LNCaP clone FGC (cell line): ENCODE results near the gene TMOD1.
"Not testable (repeated sequence)": the region's sequence is repeated elsewhere in the genome, so short reads cannot be mapped to it uniquely, and the experiment has no call there.

Experiments used
- DNase-seq: peaks from one replicate; pipeline ENCODE4 v3.0.0-alpha.2; 2011; ENCODE audit warnings: low read depth
- H3K4me3 ChIP-seq: 2 replicates; pipeline ENCODE4 v1.5.1; 2011; ENCODE audit warnings: mild to moderate bottlenecking, low read depth, low read length, control low read depth
- TF ChIP-seq, protein P1 (sequence below): IDR thresholded peaks from 2 replicates; pipeline ENCODE4 v1.5.1; 2012; ENCODE audit warnings: mild to moderate bottlenecking; ENCODE audit not compliant: control insufficient read depth, insufficient read depth; ENCODE audit errors: extremely low read depth

TMOD1 gene

GRCh38 chr9:97577051-97577450 is 75.6 kb downstream of the TMOD1 start:
- DNase-seq = no peak
- TF ChIP-seq, protein P1, sequence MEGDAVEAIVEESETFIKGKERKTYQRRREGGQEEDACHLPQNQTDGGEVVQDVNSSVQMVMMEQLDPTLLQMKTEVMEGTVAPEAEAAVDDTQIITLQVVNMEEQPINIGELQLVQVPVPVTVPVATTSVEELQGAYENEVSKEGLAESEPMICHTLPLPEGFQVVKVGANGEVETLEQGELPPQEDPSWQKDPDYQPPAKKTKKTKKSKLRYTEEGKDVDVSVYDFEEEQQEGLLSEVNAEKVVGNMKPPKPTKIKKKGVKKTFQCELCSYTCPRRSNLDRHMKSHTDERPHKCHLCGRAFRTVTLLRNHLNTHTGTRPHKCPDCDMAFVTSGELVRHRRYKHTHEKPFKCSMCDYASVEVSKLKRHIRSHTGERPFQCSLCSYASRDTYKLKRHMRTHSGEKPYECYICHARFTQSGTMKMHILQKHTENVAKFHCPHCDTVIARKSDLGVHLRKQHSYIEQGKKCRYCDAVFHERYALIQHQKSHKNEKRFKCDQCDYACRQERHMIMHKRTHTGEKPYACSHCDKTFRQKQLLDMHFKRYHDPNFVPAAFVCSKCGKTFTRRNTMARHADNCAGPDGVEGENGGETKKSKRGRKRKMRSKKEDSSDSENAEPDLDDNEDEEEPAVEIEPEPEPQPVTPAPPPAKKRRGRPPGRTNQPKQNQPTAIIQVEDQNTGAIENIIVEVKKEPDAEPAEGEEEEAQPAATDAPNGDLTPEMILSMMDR = no peak

DNA sequence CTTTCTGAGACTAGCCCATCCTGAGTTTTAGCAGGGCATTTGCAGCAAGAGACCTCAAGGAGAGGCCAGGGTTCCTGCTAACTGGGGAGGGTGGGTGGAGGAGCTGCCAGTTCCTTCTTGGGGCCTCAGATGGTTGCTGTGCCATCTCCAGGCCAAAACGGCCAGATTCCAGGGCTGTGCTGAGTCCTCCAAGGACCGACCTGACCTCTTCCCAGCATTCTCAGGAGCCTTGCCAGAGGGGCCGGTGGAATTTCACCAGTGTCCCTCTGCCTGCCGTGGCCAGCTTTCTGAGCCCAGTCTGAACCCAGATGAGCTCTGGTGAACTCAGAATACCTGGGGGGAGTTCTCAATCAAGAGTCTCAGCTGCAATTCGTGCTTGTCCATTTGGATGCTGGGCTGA is 77.4 kb downstream of the TMOD1 start:
- no peak overlapping the region for H3K4me3 ChIP-seq
- TF ChIP-seq, protein P1 = no peak
- no peak for DNase-seq

More at GRCh38 chr9:97577051-97577450, 75.6 kb downstream of the TMOD1 start:
- H3K4me3 ChIP-seq = no peak overlapping the region

DNA sequence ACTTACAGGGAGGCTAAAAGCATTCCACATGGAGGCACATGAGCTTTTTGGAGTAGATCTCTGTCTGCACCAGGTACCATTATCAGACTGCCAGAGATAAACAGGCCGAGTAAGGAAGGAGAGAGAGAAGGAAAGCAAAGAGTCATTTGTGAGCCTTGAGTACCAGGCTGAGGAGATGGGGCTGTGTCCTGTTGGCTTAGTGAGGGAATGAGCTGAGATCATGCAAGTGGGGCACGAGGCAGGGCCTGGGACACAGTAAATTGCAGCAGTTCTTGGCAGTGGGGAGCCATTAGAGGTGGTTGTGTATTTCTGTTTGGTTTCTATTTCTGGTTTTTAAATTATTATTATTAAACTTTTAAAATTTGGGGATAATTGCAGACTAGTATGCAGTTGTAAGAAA is 78.4 kb downstream of the TMOD1 start:
- TF ChIP-seq, protein P1 = no peak
- no peak for DNase-seq
- H3K4me3 ChIP-seq = no peak overlapping the region

GRCh38 chr9:97581590-97581989 is 80.1 kb downstream of the TMOD1 start:
- DNase-seq, H3K4me3 ChIP-seq: not testable (repeated sequence)

DNA sequence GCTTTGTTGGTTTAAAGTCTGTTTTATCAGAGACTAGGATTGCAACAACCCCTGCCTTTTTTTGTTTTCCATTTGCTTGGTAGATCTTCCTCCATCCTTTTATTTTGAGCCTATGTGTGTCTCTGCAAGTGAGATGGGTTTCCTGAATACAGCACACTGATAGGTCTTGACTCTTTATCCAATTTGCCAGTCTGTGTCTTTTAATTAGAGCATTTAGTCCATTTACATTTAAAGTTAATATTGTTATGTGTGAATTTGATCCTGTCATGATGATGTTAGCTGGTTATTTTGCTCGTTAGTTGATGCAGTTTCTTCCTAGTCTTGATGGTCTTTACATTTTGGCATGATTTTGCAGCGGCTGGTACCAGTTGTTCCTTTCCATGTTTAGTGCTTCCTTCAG is 83.3 kb downstream of the TMOD1 start:
- not testable (repeated sequence) for H3K4me3 ChIP-seq, DNase-seq

DNA sequence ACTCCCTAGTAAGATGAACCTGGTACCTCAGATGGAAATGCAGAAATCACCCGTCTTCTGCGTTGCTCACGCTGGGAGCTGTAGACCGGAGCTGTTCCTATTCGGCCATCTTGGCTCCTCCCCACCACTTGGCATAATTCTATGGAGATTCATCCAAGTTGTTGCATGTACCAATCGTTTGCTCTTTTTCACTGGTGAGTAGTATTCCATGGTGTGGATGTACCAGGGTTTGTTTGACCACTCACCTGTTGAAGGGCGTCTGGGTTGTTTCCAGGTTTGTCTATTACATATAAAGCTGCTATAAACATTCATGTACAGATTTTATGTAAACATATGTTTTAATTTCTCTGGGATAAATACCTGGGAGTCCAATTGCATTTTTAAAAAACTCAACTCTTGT is 85.4 kb downstream of the TMOD1 start:
- not testable (repeated sequence) for H3K4me3 ChIP-seq, DNase-seq

GRCh38 chr9:97591535-97591934 is 90.1 kb downstream of the TMOD1 start:
- no peak overlapping the region for H3K4me3 ChIP-seq
- DNase-seq = no peak
- TF ChIP-seq, protein P1 = no peak

GRCh38 chr9:97592126-97592525 is 90.7 kb downstream of the TMOD1 start:
- H3K4me3 ChIP-seq = no peak overlapping the region
- TF ChIP-seq, protein P1 = no peak
- no peak for DNase-seq

DNA sequence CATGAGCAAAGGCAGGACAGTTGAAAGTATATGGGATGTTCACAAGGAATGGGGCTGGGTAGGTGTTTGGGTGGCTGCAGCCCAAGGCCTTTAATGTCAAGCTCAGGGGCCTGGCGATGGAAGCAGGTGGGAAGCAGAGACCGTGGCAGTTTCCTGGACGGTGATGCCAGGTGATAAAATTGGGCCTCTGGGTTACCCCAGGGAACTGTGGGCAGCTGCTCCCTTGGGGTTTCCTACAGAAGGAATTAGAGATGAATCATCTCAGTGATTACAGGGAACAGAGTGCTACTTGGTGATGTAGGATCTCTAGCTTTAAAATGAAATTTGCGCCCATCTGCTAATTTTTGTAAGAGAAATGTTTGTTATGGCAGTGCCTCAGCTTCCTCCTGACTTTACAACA is 92.5 kb downstream of the TMOD1 start:
- H3K4me3 ChIP-seq = no peak overlapping the region
- DNase-seq = no peak
- TF ChIP-seq, protein P1 = no peak
